Activated naive CD4-positive, alpha-beta T cell treated with anti-CD3 and anti-CD28 coated beads, Interleukin-2, amount 10 ng/mL, durations not matched to agents 5 hours and 36 hours (primary cell): ENCODE results near the gene CHSY1. TPM values are rescaled to one million over a fixed set of nuclear protein-coding genes. Genes with fewer than 3 reads are reported as not detected.

Experiments
- total RNA-seq, 2 experiments: library from RNA; stranded (reverse); gene quantifications; one replicate each; pipeline ENCODE4 v1.2.3, GENCODE V29; 2021

Gene CHSY1
- total RNA-seq, result 10 to 100 TPM; 34.8 to 37.3 TPM

GRCh38 chr15:101251830-101252820 lies at the start of gene CHSY1:
Gene CHSY1, minus strand, starts transcription at chr15:101252048. Its CDS starts 592 bp downstream, at chr15:101251456.

GRCh38 chr15:101294731-101295606 lies 43.1 kb upstream of the CHSY1 start, which contains the start of gene SNRPA1:
Gene SNRPA1, minus strand, starts transcription at chr15:101295248. Its CDS starts 70 bp downstream, at chr15:101295178.

GRCh38 chr15:101277038-101277822 lies 25.4 kb upstream of the CHSY1 start, which contains the start of gene SELENOS:
Gene SELENOS, minus strand, starts transcription at chr15:101277485. Its CDS starts 68 bp downstream, at chr15:101277417.

Other genes with a start within 250 kb of the CHSY1 start
- 10 to 100 TPM; 35.2 to 35.9 TPM for gene SELENOS, start 25.4 kb upstream of the CHSY1 start, total RNA-seq
- gene SNRPA1, start 43.2 kb upstream of the CHSY1 start, total RNA-seq, result 100 to 1,000 TPM in 1 of 2 experiments, 10 to 100 TPM in 1; 95.5 to 101 TPM
- gene PCSK6, start 237.7 kb upstream of the CHSY1 start, total RNA-seq, result 1 to 10 TPM; 1.3 to 2.3 TPM